ENCODE results near the gene ZKSCAN3. TPM values are rescaled to one million over a fixed set of nuclear protein-coding genes. Genes with fewer than 3 reads are reported as not detected.
A peak's percentile ranks its signal among the peaks of the same experiment; 100 is the strongest.

Gene ZKSCAN3
- total RNA-seq, 1 experiment from 2014 or later = 2.7 TPM

DNA sequence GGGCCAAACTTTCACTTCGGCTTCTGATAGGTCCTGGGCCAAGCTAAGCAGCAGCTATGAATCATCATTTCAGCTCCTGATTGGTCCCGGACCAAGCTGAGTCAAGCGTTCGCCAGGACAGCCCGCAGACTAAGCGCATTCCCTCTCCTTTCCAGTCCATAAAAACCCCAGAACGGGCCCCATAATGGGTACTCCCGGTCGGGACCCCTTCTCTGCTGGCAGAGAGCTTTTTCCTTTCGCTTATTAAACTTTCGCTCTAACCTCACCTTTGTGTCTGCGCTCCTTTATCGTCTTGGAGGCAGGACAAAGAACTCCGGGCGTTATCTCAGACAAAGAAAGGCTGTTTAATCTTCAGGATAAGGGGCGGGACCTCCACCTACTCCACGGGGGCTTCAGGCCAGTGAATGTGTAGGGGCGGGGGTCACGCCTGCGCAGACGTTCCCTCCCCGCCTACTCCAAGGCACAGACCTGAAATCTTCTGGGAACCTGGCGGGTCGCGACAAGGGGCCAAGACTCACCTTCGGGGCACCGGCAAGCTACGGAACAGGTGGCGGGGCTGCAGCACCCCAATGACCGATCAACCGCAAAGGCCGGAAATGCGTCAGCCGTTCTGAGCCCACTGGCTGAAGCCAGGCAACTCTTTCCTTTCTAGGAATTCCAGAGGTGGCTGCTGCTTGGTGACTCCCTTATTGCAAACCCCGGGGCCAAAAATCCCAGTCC lies 14.0 kb upstream of the ZKSCAN3 start, which contains the start of gene ZSCAN31:
Gene ZSCAN31 (minus strand): TSS at position 585 of the 720 bp plus-strand sequence. CDS start 6,465 bp downstream, outside the sequence.
- DNase-seq (ENCODE audit: unreplicated experiment) = peak; percentile 98
- Mint-ChIP-seq H3K27me3 (ENCODE audit: insufficient read depth, unreplicated experiment) (no peaks in the 10 kb centered on the region), H3K4me3 (ENCODE audit: unreplicated experiment) (no peak within 1 kb of the TSS), H3K27ac (ENCODE audit: low read depth, unreplicated experiment) (no peak within 1 kb of the TSS), H3K4me1 (ENCODE audit: insufficient read depth, unreplicated experiment) (no peaks in the 10 kb centered on the region), H3K9me3 (ENCODE audit: unreplicated experiment) (peaks cover 4% of the 10 kb centered on the region), H3K36me3 (ENCODE audit: insufficient read depth, unreplicated experiment) (no peaks in the 10 kb centered on the region)
- TSS peak; percentile 86 for BruUV-seq (replicated peaks)
- POLR2A ChIA-PET = interaction anchor here (0.5 to 4.4 kb wide), 29 partner anchors 9 to 1724 kb away, joined by 3 to 71 read pairs (median 6); partner anchors contain the start of genes PGBD1, ZKSCAN3, ZKSCAN4 and ZKSCAN8
- CTCF ChIA-PET = interaction anchor here (0.6 to 1.5 kb wide), 3 partner anchors 20 to 417 kb away, joined by 3 to 14 read pairs (median 7); no protein-coding TSS in a partner anchor
- TF ChIP-seq, protein P1, sequence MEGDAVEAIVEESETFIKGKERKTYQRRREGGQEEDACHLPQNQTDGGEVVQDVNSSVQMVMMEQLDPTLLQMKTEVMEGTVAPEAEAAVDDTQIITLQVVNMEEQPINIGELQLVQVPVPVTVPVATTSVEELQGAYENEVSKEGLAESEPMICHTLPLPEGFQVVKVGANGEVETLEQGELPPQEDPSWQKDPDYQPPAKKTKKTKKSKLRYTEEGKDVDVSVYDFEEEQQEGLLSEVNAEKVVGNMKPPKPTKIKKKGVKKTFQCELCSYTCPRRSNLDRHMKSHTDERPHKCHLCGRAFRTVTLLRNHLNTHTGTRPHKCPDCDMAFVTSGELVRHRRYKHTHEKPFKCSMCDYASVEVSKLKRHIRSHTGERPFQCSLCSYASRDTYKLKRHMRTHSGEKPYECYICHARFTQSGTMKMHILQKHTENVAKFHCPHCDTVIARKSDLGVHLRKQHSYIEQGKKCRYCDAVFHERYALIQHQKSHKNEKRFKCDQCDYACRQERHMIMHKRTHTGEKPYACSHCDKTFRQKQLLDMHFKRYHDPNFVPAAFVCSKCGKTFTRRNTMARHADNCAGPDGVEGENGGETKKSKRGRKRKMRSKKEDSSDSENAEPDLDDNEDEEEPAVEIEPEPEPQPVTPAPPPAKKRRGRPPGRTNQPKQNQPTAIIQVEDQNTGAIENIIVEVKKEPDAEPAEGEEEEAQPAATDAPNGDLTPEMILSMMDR (IDR thresholded peaks at IDR 0.05; ENCODE audit: unreplicated experiment) = no peak
- intact Hi-C loops (cut with micrococcal nuclease) = loop anchor here (1.0 to 5.0 kb wide), 3 partner anchors 53 to 198 kb away; partner anchors contain the start of gene ZSCAN26

DNA sequence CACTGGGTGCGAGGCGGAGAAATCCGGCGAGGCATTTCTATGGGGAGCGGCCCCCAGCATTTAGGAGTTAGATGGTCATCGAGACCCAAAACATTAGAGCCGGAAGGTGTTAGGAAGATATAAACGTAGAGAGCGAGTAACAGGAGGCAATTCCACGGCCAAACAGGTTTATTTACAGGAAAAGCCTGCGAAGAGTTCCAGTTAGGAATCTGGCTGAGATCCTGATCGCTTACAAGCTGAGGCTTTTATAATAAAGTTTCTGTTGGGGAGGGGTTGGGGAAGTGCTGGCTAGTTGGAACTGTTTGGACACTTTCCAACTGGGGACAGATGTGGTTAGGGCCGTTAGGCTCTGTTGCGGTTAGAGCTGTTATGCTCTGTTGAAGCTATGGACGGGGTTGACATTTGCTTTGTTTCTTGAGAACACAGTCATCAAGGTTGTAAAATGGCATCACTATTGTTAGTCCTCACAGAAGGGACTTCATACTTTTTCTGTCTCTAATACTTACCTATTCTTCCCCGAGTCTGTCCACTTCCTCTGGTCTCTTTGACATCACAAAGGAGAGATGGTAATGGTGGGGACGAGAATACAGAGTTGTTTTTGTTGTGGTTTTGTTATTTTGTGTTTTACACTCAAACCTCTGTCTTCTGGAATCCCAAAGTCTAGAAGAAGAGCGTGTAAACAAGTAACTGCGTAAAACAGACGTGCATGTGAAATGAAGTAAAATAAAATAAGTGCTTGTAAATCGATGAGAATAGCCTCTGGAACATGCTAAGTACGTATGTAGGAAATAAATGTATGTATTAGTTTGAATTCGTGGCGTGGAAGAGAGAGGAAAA lies 13.2 kb upstream of the ZKSCAN3 start:
- Mint-ChIP-seq H3K27me3 (ENCODE audit: insufficient read depth, unreplicated experiment) (no peaks in the 10 kb centered on the region), H3K27ac (ENCODE audit: low read depth, unreplicated experiment) (no peak overlapping the region), H3K4me1 (ENCODE audit: insufficient read depth, unreplicated experiment) (no peaks in the 10 kb centered on the region), H3K4me3 (ENCODE audit: unreplicated experiment) (no peak overlapping the region), H3K9me3 (ENCODE audit: unreplicated experiment) (no peaks in the 10 kb centered on the region), H3K36me3 (ENCODE audit: insufficient read depth, unreplicated experiment) (no peaks in the 10 kb centered on the region)
- POLR2A ChIA-PET = interaction anchor here (0.7 to 4.4 kb wide), 21 partner anchors 11 to 499 kb away, joined by 3 to 71 read pairs (median 8); partner anchors contain the start of genes PGBD1, ZKSCAN3, ZKSCAN4 and ZKSCAN8
- CTCF ChIA-PET = interaction anchor here (0.5 to 1.5 kb wide), 3 partner anchors 19 to 586 kb away, joined by 3 to 14 read pairs (median 3); no protein-coding TSS in a partner anchor
- TF ChIP-seq, protein P1 (IDR thresholded peaks at IDR 0.05; ENCODE audit: unreplicated experiment) = no peak
- no TSS peak for BruUV-seq (replicated peaks)
- peak; percentile 28 for DNase-seq (ENCODE audit: unreplicated experiment)
- intact Hi-C loops (cut with micrococcal nuclease) = loop anchor here (1.0 to 5.0 kb wide), 3 partner anchors 54 to 199 kb away; partner anchors contain the start of gene ZSCAN26

DNA sequence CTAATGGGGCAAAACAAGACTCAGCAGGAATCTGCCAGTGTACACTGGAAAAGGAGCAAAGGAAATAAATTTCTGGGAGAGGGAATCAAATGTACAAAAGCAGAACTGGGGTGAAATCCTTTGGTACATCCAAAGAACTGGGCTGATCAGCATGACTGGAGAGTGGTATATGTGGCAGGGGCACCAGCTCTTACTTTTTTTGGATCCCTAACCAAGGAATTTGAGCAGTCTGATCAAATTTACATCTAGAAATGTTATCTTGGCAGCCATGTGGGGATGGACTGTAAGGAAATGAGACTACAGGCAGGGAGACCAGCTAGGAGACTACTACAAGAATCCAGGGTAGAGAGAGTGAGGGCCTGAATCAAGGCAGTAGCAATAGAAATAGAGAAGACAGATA lies 12.6 kb upstream of the ZKSCAN3 start:
- Mint-ChIP-seq H3K9me3 (ENCODE audit: unreplicated experiment) (no peaks in the 10 kb centered on the region), H3K36me3 (ENCODE audit: insufficient read depth, unreplicated experiment) (no peaks in the 10 kb centered on the region), H3K27me3 (ENCODE audit: insufficient read depth, unreplicated experiment) (no peaks in the 10 kb centered on the region), H3K4me3 (ENCODE audit: unreplicated experiment) (no peak overlapping the region), H3K4me1 (ENCODE audit: insufficient read depth, unreplicated experiment) (no peaks in the 10 kb centered on the region), H3K27ac (ENCODE audit: low read depth, unreplicated experiment) (no peak overlapping the region)
- ChIA-PET CTCF (interaction anchor here (2.3 kb wide), 1 partner anchor 18 kb away, joined by 11 read pairs; no protein-coding TSS in a partner anchor), POLR2A (interaction anchor here (0.7 to 4.4 kb wide), 13 partner anchors 11 to 500 kb away, joined by 3 to 71 read pairs (median 15); partner anchors contain the start of genes PGBD1, ZKSCAN3, ZKSCAN8 and ZSCAN16)
- no TSS peak for BruUV-seq (replicated peaks)
- TF ChIP-seq, protein P1 (IDR thresholded peaks at IDR 0.05; ENCODE audit: unreplicated experiment) = no peak
- intact Hi-C loops (cut with micrococcal nuclease) = loop anchor here (5.0 kb wide), 1 partner anchor 200 kb away; no protein-coding TSS in a partner anchor
- no peak for DNase-seq (ENCODE audit: unreplicated experiment)
